NCI-H748 treated with DMSO at 0.1 percent for 48 hours (cell line): ENCODE results near the gene DPH3.

Experiments used
- DNase-seq: peaks from one replicate; lab custom pipeline; 2025; lab: John Stamatoyannopoulos, UW

Gene DPH3

DNA sequence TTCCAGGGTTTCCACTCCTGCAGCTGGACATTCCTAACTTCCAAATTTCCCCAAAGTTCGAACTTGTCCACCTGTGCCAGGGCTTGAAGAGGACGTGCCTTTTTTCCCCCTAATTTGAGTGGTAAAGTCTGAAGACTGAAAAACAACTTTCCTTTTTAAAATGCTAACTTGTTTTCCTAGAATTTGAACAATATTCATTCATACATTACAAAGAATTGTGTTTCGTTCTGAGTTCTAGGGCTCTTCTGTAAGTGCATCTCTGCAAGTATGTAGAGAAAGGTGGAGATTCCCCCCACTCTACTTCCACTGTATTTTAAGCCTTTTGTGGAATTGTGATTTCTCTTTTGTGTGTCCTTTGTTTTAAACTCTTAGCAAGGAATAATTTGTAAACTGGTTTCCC, 9.4 kb downstream of the DPH3 start:
- no peak for DNase-seq

DNA sequence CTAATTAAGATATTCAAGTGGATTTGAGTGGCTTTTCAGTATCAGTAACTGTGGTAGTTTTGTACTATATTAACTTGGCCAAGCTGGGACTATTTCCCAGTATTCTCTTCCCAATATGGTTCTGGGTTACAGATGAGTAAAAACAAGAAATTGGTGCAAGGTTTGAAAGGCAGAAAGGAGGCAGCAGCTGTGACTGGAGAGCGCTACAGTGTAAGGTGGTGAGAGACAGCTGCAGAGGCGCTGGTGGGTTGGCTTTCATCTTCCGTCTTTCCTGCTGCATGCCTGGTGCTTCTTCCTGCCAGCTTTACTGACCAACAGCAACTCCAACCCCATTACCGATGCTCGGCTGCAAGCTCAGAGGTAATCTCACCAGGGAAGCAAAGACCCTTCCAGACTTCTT, 9.8 kb downstream of the DPH3 start:
- DNase-seq: no peak

- DNase-seq: no peak
Observed at GRCh38 chr3:16253601-16254000, 11.1 kb downstream of the DPH3 start.

- no peak for DNase-seq
Observed at GRCh38 chr3:16252988-16253387, 11.8 kb downstream of the DPH3 start.

GRCh38 chr3:16252243-16252978, 12.3 kb downstream of the DPH3 start:
- DNase-seq: no peak

DNA sequence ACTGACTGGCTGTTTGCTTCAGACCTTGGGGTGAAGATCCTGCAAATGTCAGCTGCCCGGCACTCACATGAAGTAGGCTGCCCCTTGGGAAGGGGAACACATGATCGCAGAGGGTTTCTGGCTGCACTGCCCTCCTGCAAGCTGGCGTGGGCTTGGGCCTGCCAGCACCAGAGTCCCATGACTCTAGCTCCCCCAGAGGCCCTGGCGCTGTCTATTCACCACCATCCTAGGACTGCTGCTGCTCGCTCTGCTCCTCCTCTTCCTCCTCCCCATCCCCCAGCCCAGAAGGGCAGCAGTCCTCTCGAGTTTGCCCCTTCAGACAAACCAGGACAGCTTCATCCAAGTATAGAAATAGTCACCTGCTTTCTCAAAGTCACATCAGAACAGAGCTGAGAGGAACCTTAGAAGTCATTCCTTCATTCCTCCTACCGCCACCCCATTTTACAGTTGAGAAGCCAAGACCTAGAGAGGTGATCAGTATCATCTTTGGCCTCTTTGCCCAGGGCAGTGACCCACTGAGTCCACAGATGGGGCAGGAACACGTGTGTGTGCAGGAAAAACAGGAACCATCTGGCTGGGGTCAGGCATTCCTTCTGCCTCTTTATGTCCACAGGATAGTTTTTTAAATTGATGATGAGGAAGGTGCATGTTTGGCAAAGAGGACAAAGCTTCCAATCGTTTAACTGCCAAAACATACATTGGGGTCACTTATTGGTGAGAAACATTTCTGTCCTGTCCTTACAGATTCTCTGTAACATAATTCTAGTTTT, 13.2 kb downstream of the DPH3 start:
- no peak for DNase-seq

DNA sequence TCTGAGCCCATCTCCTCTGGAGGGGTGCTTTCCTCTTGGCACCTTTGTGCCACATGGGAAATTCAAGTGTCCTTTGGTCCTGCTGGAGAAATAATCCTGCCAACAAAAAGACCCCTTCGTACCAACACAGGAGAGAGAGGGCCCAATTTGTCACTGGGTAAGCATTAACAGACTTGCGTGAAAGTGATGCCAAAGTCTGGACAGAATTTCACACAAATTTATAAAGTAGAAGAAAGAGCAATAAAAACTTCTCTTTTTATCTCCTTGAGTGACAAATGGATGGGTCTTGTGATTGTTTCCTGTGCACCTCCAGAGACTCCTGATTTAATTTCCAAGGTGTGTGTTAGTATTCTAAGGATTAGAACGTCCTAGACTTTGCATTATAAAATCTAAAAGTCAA, 14.9 kb downstream of the DPH3 start:
- DNase-seq: no peak

GRCh38 chr3:16249336-16249735, 15.4 kb downstream of the DPH3 start:
- DNase-seq: no peak

DNA sequence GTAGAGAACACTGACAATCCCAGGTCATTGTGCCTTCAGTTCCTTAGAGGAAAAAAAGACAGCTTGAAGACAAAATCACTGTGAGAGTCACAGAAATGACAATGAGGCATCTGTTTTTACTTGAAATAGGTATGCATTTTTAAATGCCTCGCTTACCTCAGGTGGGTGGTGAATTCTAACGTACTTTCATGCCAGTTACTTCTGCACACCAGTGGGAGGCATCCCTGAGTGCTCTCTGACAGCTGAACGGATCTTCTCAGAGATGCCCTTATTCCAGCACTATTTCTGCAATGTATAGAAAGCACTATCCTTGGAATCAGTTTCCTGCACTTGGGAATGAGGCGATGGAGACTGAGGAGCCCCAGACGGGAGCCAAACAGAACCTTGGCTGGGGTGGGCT, 16.2 kb downstream of the DPH3 start:
- DNase-seq: no peak

DNA sequence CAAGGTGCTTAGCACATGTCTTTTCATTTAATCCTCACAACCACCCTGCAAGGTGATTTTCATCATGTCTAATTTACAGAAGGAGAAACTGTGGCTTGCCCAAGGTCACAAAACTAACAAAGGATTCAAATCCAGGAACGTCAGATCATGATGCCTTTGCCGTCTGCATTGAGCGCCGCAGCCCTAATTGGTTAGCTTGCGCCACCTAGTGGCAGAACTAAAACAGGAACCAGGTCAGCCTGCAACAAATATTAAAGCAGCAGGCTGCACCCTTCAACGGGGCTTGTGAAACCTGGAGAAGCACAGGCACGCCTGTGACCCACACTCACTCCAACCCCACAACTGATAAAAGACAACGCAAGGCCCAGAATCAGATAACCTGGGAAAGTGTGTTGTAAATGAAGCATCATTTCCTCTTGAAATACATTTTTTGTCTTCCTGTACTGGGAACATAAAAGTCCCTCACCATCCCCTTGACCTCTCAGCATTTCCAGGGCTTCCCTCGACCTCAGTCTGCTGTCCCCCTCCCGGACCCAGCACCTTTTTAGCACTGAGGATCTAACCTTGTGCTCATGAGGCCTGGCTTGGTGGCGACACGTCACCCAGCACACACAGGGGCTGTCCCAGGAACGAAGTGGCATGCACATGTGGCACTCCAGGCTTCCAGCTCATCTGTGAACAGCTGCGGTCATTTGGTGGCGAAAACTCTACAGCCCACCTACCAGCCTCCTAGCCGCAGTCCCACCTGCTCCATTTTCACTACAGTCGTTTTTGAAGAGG, 17.3 kb downstream of the DPH3 start:
- DNase-seq: peak; percentile 45

DNA sequence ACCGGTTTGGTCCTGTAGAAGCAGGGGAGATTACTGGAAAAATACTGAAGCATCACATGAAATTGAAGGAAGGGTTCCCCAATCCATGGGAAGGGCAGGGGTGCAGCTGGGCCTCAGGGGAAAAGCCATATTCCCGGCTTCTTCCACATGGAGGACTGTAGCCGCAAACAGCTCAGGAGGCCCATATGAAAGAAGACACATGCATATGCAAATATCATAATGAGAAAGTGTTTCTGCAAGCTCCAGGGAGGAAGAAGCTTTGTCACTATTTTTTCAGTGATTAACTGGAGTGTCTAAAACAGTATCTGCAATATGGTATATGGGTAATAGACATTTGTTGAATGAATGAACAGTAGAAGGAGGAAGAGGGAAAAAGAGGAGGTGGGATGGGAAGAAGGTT, 19.1 kb downstream of the DPH3 start:
- no peak for DNase-seq

GRCh38 chr3:16243706-16244490, 20.8 kb downstream of the DPH3 start:
- DNase-seq: no peak

GRCh38 chr3:16242177-16242576, 22.6 kb downstream of the DPH3 start:
- no peak for DNase-seq

GRCh38 chr3:16241225-16241624, 23.5 kb downstream of the DPH3 start:
- no peak for DNase-seq

DNA sequence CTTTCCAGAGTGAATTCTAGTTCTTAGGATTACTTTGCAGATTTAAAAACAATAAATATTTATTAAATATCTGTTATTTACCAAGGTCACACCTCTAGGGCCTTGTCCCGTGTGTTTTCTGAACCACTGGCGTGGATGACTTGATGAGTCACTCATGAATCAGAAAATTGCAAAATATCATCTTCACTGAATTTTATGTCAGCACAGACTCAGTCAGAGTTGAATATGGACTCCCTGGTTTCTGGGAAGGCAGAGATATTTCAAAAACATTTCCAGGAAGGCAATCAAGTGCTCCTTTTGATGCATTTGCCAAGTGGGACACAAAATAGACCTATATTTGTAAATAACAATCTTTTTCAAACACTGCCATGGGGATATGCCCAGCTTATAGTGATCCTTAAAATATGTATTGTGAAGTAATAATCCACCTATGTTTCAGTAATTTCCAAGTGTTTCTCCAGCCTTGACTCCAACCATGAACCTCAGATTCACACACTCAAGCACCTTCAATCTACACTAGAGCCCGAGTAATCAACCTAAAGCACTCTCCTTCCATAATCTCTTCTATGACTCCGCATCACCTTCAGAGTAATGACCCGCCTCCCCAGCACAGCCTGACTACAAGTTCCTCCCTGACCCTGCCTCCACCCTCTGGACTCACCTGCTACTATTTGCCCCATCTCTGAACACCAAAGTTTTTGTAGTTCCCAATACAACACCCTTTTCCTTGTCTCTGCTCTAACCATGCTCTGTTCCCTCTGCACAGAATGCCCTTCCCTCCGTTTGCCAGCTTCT, 24.3 kb downstream of the DPH3 start:
- no peak for DNase-seq

GRCh38 chr3:16239780-16240179, 25.0 kb downstream of the DPH3 start:
- no peak for DNase-seq

- no peak for DNase-seq
Observed at GRCh38 chr3:16239086-16239770, 25.5 kb downstream of the DPH3 start.

DNA sequence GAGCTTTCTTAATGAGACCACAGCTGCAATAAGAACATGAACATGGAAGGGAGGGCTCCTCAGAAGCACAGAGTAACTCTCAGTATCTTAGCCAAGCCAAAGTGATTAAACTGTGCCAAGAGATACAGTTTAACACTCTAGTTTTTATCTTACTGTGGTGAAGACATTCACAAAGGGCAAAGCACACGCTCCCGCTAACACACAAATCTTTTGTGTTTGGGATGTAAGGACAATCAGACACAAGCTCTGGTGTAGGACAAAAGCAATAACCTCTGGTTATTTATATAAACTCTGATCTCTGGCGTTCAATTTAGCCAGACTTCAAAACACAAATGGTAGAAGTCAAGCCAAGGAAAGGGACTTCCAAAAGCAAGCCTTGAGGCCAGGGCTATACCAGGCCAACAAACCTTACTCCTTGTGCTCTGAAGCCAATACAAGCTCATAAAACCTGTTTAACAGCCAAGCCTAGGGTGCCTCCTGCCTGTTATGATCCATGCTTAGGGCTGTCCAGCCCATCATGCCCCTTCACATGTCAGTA, 27.8 kb downstream of the DPH3 start:
- DNase-seq: no peak

- DNase-seq: no peak
Observed at GRCh38 chr3:16236030-16236639, 28.6 kb downstream of the DPH3 start.

DNA sequence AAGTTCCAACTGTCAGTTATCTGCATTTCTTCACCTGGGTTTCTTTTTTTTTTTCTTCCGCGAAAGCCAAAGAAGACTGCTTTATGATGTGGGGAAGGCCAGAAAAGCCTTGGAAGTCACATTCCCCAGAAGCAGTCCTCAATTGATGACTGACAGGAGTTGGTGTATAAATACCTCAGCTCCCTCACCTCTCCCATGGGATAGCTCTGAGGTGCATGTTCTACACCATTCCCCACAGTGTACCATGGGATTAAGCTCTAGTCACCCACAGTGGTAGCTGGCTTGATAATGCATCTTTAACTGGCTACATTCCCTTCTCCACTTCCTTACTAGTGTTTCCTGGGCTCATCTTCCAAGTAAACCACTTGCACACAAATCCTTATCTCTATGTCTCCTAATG, 30.5 kb downstream of the DPH3 start:
- DNase-seq: no peak
